H1 (cell line): Measurements from ENCODE around the gene WIPI1. TPM values are rescaled to one million over a fixed set of nuclear protein-coding genes. Genes with fewer than 3 reads are reported as not detected.

Source experiments
- BACH1 ChIP-seq: IDR thresholded peaks from 2 replicates; pipeline ENCODE4 v1.6.1; 2012; ENCODE audit warnings: low read length, improper control_type of control experiment
- HDAC6 ChIP-seq: IDR thresholded peaks from one replicate; pipeline ENCODE4 v1.7.1; 2012; ENCODE audit warnings: low read depth, mild to moderate bottlenecking, inconsistent platforms, low read length, moderate library complexity
- POU5F1 ChIP-seq: IDR thresholded peaks from 2 replicates; pipeline ENCODE4 v1.6.1; 2011; ENCODE audit warnings: low read depth, mild to moderate bottlenecking, low read length, moderate library complexity
- SUZ12 ChIP-seq: fragments of 200-600 bp; sonication (generic); IDR thresholded peaks from 2 replicates; pipeline ENCODE4 v1.6.1; 2012; ENCODE audit warnings: mild to moderate bottlenecking, inconsistent platforms, low read length, moderate library complexity, mixed read lengths
- YY1 ChIP-seq: IDR thresholded peaks from 2 replicates; pipeline ENCODE4 v1.6.1; 2011; ENCODE audit warnings: low read depth, mild to moderate bottlenecking, low read length
- polyA plus RNA-seq, 7 experiments: library from polyadenylated mRNA; depleted of rRNA in 3 of 7; stranded (reverse) in 5 of 7; unstranded in 2 of 7; fragments of >200 nt in 5 of 7; fragments of 200-250 nt in 2 of 7; gene quantifications; 1 replicate in 5 of 7; 2 replicates in 1 of 7; 4 replicates in 1 of 7; pipeline versions ENCODE4 v1.2.1 to v1.2.3, GENCODE V29; 2011 to 2013; ENCODE audit warnings: missing spikeins in 2 of 7, mixed read lengths in 2 of 7
- total RNA-seq: library from RNA; stranded (reverse); fragmentation: NEBNext Ultra II Directional; extraction: Animal tissue kit (Norgen Biotek cat#: 25700); gene quantifications from 2 replicates; pipeline ENCODE4 v1.2.1, GENCODE V29; 2021

Gene WIPI1
- total and polyA plus RNA-seq, 2 of the 8 experiments (the other 6 are each of a cell fraction or from before 2014, with no cell fraction given): 16.6 to 17.4 TPM

- TF ChIP-seq HDAC6 (no peak), POU5F1 (no peak), SUZ12 (no peak), BACH1 (no peak), YY1 (no peak)
Observed at GRCh38 chr17:68399638-68400403, 57.5 kb downstream of the WIPI1 start (continued).
